HG03103 (cell line): ENCODE data around the gene KDELR1.
A peak's percentile ranks its signal among the peaks of the same experiment; 100 is the strongest.

Experiments used
- ATAC-seq: cut with Tn5 transposase; IDR thresholded peaks from one replicate; pipeline ENCODE4 v1.9.1; 2021; ENCODE audit warnings: low read depth; ENCODE audit not compliant: unreplicated experiment

KDELR1 gene

GRCh38 chr19:48391100-48392005 is at the start of gene KDELR1:
Gene KDELR1 (minus strand): TSS chr19:48391551. CDS start chr19:48391358, 193 bp downstream.
- ATAC-seq = peak; percentile 75

GRCh38 chr19:48436586-48436985 is 45.2 kb upstream of the KDELR1 start:
- no peak for ATAC-seq

DNA sequence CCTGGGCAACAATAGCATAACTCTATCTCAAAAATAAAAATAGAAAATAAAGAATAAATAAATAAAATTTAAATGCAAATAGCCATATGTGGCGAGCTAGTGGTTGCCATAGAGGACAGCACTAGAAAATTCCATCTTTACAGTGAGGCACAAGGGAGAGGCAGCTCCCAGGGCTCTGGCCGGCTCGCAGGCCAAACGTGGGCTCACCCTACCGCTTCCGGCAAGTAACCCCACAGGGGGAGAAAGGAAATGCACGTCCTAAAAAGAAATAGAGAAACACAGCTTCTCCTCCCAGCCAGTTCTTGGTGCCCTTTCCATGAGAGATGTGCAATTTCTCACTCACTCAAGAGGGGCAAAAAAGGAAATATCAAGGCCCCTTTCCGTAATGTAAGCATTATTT is 42.0 kb upstream of the KDELR1 start:
- ATAC-seq = no peak

DNA sequence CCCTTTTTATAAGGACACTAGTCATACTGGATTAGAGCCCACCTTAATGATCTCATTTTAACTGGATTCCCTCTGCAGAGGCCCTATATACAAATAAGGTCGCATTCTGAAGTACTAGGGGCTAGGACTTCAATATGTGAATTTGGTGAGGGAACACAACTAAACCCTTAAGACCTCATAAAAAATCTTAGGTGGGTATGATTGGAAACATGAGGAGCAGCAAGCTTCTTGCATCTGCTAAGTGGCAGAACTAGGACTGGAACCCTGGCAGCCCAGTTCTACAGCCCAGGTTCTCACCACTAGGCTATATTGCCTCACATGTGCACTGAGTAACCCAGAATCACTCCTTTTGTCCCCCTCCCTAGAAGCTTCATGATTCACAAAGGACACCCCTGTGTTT is 37.3 kb upstream of the KDELR1 start:
- no peak for ATAC-seq

DNA sequence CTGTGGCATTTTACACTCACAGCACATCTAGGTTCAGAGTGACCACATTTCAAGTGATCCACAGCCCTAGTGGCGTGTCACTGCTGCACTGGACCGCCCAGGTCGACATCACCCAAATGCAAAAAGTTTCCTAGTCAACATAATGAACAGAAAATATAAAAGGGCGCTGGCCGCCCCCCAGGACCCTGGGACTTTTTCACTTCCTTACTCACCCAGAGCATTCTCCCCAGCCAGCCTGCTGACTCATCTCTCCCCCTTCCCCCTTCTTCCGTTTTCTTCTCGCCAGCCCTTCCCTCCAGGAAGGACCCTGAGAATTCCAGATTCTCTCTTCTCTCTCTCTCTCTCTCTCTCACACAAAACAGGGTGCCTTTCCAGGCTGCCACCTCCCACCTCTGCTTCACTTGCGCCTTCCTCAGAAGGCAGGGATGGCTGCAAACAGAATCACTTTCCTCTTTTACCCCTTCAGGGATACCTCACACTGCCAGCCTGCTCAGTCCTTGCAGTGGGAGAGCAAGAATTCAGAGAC is 33.4 kb upstream of the KDELR1 start:
- ATAC-seq = no peak

GRCh38 chr19:48421548-48421947 is 30.2 kb upstream of the KDELR1 start:
- no peak for ATAC-seq

DNA sequence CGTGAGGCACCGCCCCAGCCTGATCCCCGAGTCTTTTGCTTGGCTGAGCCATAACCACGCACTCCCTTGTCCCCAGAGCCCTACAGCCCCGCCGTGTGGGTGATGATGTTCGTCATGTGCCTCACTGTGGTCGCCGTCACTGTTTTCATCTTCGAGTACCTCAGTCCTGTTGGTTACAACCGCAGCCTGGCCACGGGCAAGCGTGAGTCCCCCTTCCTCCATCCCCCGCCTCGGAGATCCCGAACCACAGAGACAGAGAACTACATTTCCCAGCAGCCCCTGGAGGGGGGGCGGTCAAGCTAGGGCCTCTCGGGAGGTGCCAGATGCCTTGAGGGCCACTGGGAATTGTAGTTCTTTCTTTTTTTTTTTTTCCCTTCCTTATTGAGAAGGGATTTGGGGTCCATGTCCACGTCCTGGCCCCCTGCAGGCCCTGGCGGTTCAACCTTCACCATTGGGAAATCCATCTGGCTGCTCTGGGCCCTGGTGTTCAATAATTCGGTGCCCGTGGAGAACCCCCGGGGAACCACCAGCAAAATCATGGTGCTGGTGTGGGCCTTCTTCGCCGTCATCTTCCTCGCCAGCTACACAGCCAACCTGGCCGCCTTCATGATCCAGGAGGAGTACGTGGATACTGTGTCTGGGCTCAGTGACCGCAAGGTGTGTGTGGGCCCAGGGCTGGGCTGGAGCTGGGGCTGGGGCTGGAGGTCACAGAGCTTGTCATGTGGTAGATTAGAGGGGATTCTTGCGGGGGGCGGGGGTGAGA is 28.0 kb upstream of the KDELR1 start:
- no peak for ATAC-seq

GRCh38 chr19:48418317-48419064 is 27.1 kb upstream of the KDELR1 start:
- no peak for ATAC-seq

DNA sequence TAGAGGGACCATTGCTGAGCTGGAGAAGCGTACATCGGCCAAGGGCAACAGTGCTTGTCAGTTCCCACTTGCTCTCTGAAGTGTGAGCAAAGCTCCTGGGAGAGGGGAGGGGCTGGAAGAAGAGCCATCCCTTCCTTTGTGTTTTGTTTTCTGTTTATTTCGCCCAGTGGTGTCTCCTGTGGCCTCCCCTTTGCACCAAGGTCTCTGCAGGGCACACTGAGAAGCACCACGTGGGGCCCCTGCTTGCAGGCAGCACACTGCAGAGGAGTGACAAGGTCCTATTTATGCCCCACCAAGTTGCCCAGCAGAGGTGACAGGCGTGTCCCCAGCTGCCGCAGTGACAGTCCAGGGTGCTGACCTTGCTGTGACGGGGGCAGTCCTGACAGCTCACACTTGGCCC is 26.1 kb upstream of the KDELR1 start:
- ATAC-seq = no peak

- ATAC-seq = no peak
These were observed 24.5 kb upstream of the KDELR1 start for GRCh38 chr19:48415806-48416221.

DNA sequence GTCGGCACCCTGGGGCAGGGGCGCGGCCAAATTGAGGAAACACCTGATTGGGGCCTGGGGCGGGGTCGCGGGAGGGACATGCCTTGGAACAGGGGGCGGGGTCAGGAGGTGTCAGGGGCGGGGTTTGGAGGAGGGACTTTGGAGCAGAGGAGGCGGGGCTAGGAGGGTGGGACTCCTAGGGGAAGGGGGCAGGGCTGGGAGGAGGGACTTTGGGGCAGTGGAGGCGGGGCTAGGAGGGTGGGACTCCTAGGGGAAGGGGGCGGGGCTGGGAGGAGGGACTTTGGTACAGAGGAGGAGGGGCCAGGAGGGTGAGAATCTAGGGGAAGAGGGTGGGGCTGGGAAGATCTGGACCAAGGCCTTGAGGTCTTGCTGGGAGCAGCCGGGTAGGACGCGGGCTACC is 24.0 kb upstream of the KDELR1 start:
- no peak for ATAC-seq

DNA sequence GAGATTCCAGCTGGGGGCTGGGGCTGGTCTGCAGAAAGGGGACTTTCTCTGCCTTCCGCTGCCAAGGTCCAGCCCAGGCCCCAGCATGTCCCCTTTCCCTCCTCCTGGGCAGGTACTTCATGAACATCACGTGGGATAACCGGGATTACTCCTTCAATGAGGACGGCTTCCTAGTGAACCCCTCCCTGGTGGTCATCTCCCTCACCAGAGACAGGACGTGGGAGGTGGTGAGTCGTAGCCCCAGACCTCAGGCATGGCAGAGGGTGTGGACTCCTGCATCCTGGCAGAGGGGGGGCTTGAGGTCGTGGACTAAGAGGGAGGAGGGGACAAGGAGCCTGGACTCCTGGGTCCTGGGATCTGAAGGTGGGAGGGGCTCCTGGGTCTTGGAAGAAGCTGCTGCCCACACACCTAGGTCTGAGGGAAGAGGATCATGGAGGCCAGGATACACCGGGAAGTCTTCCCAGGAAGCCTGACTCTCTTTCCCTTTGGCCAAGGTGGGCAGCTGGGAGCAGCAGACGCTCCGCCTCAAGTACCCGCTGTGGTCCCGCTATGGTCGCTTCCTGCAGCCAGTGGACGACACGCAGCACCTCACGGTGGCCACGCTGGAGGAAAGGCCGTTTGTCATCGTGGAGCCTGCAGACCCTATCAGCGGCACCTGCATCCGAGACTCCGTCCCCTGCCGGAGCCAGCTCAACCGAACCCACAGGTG is 22.7 kb upstream of the KDELR1 start:
- no peak for ATAC-seq

- no peak for ATAC-seq
These were observed 14.5 kb upstream of the KDELR1 start for GRCh38 chr19:48405850-48406249.

- ATAC-seq = no peak
These were observed 13.8 kb upstream of the KDELR1 start for GRCh38 chr19:48405010-48405659.

DNA sequence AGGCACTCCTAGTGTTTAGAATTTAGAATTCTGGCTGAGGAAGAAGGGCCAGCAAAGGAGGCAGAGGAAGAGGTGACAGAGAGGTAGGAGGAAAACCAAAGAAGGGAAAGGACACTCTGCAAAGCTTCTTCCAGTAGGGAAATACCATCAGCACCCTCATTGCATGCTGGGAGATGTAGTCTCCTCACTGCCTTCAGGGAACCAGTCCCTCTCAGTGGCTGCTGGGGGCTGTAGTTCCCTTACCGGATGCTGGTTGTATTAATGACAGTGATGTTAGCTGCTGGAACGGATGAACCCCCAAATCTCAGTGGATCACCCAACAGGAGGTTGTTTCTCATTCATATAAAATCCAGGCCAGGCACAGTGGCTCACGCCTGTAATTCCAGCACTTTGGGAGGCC is 12.3 kb upstream of the KDELR1 start:
- ATAC-seq = no peak

- no peak for ATAC-seq
These were observed 9.9 kb upstream of the KDELR1 start for GRCh38 chr19:48401287-48401686.

DNA sequence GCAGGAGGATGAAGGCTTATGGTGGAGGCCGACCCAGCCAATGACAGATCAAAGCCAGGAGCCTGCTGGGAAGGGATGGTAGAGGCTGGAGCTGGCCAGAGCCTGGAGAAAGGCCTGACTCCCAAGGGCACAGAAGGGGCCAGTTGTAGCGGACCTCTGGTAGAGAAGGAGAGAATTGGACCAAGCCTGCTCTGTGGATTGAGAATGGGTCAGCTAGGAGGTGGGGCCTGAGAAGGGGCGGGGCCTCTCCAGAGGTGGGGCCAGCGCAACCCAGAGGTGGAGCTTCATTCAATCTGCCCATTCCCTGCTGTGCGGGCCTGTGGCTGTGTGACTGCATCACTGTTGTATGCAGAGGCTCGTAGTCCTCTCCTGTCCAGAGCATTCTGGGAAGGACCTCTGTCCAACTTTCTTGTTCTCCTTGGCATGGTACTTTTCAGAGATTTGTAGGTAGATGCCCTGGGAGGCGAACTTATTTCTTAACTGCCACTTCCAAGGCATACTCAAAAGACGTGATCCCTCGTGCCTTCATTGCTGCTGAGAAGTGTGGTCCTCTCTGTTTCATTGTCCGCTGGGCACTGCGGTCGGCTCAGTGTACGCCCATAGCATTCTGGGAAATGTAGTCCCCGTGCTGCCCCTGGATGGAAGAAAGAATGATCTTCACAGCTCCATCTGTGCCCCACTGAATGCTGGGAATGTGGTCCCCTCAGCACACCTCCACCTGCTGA is 8.8 kb upstream of the KDELR1 start:
- ATAC-seq = no peak

DNA sequence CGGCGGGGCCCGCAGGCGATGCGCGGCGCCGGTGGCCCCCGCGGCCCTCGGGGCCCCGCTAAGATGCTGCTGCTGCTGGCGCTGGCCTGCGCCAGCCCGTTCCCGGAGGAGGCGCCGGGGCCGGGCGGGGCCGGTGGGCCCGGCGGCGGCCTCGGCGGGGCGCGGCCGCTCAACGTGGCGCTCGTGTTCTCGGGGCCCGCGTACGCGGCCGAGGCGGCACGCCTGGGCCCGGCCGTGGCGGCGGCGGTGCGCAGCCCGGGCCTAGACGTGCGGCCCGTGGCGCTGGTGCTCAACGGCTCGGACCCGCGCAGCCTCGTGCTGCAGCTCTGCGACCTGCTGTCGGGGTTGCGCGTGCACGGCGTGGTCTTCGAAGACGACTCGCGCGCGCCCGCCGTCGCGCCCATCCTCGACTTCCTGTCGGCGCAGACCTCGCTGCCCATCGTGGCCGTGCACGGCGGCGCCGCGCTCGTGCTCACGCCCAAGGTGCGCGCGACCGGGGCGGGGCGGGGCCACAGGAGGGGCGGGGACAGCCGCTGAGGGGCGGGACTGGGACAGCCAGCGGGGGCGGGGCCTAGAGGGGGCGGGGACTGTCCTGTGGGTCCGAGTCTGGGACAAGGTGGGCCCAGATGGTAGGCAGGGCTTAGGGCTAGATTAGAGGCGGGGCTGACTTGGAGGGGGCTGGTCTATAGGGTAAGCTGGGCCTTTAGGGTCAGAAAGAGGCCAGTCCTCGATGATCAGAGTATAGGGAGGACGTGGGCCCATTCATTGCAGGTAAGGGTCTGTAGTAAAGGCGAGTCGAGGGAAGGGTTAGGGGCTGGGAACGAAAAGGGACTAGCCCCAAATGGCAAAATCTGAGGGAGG is 7.3 kb upstream of the KDELR1 start:
- peak; percentile 45 for ATAC-seq
